PC-9 (cell line): Measurements from ENCODE around the gene SLC25A24. TPM values are rescaled to one million over a fixed set of nuclear protein-coding genes. Genes with fewer than 3 reads are reported as not detected.

Experiments used
- BruUV-seq: library from RNA; stranded (reverse); fragments of 400-500 nt; replicated peaks from 2 replicates; lab custom pipeline; 2021; lab: Mats Ljungman, UMichigan
- CTCF ChIA-PET: fragments of 300-600 bp; sonication (Branson Sonifier 250); formaldehyde crosslinking; loops from one replicate; lab custom pipeline; 2022; ENCODE audit warnings: antibody characterized with exemption; lab: Charles Lee
- POLR2A ChIA-PET: fragments of 300-600 bp; sonication (Branson Sonifier 250); formaldehyde crosslinking; loops from one replicate; lab custom pipeline; 2022; ENCODE audit warnings: antibody characterized with exemption; ENCODE audit not compliant: unreplicated experiment; lab: Charles Lee
- DNase-seq, 2 experiments: peaks; one replicate each; pipeline versions ENCODE4 v3.0.0 to v3.0.0-alpha.2; 2015 to 2022; ENCODE audit warnings: mixed read lengths in 1 of 2
- H2AFZ ChIP-seq: fragments of 200-600 bp; sonication (generic); 2 replicates; pipeline ENCODE4 v1.8.1; 2017; ENCODE audit warnings: antibody characterized with exemption
- H3F3A ChIP-seq: fragments of 200-600 bp; sonication (generic); 2 replicates; pipeline ENCODE4 v1.8.1; 2017; ENCODE audit warnings: antibody characterized with exemption, mild to moderate bottlenecking, low read depth; ENCODE audit not compliant: insufficient read depth
- H3K27ac ChIP-seq: fragments of 200-600 bp; sonication (generic); 2 replicates; pipeline ENCODE4 v1.6.1; 2016; ENCODE audit warnings: mixed run types
- H3K27me3 ChIP-seq: fragments of 200-600 bp; sonication (generic); 2 replicates; pipeline ENCODE4 v1.6.1; 2016; ENCODE audit warnings: low read depth, mixed run types; ENCODE audit not compliant: insufficient read depth
- H3K36me3 ChIP-seq: fragments of 200-600 bp; sonication (generic); 2 replicates; pipeline ENCODE4 v1.6.1; 2016; ENCODE audit warnings: low read depth, mixed run types
- H3K4me1 ChIP-seq: fragments of 200-600 bp; sonication (generic); replicated peaks from 2 replicates; pipeline ENCODE4 v1.6.1; 2016; ENCODE audit warnings: mixed run types; ENCODE audit not compliant: insufficient read depth
- H3K4me2 ChIP-seq: fragments of 200-600 bp; sonication (generic); 2 replicates; pipeline ENCODE4 v1.6.1; 2017; ENCODE audit warnings: mixed run types
- H3K4me3 ChIP-seq: fragments of 200-600 bp; sonication (generic); 2 replicates; pipeline ENCODE4 v1.6.1; 2016; ENCODE audit warnings: mixed run types
- H3K79me2 ChIP-seq: fragments of 200-600 bp; sonication (generic); 2 replicates; pipeline ENCODE4 v1.6.1; 2017; ENCODE audit warnings: low read depth, mixed run types
- H3K9me2 ChIP-seq: fragments of 200-600 bp; sonication (generic); 2 replicates; pipeline ENCODE4 v1.8.1; 2017; ENCODE audit warnings: mild to moderate bottlenecking; ENCODE audit not compliant: insufficient read depth
- H3K9me3 ChIP-seq: fragments of 200-600 bp; sonication (generic); 2 replicates; pipeline ENCODE4 v1.8.1; 2016; ENCODE audit warnings: low read depth; ENCODE audit not compliant: insufficient read depth
- H4K20me1 ChIP-seq: fragments of 200-600 bp; sonication (generic); 2 replicates; pipeline ENCODE4 v1.8.1; 2017; ENCODE audit not compliant: insufficient read depth
- EZH2 ChIP-seq: fragments of 200-600 bp; sonication (generic); IDR thresholded peaks from 2 replicates; pipeline ENCODE4 v1.8.0; 2017; ENCODE audit warnings: antibody characterized with exemption, low read depth
- intact Hi-C: fragments of 100-400 bp; cut with micrococcal nuclease; formaldehyde crosslinking; loops from one replicate; pipeline ENCODE4 v1.10.0; 2022; ENCODE audit not compliant: unreplicated experiment
- total RNA-seq: library from RNA; stranded (reverse); gene quantifications from 2 replicates; pipeline ENCODE4 v1.2.3, GENCODE V29; 2021
- TF ChIP-seq, protein P1 (sequence below): fragments of 200-600 bp; sonication (generic); conservative IDR thresholded peaks from 2 replicates; pipeline ENCODE4 v1.6.1; 2017; ENCODE audit warnings: mixed run types, antibody characterized with exemption, mild to moderate bottlenecking, moderate library complexity

Gene SLC25A24
- total RNA-seq, 1 experiment from 2014 or later = 60.5 TPM

- 0 out of 2 replicates have a peak, but pooled peaks cover 11% of the 10 kb centered on the region for H3K9me3 ChIP-seq
- H3K4me3 ChIP-seq = no peak overlapping the region
- H3F3A ChIP-seq = peaks cover 2% of the 10 kb centered on the region; the same call in 1 of the 2 replicates
- no peak overlapping the region for H3K27ac ChIP-seq
- H3K4me2 ChIP-seq = no peak overlapping the region
- BruUV-seq = no TSS peak
- H4K20me1 ChIP-seq = peaks cover 3% of the 10 kb centered on the region; the same call in 1 of the 2 replicates
- no peak for DNase-seq
- intact Hi-C loops = no loop called here
- peaks cover 97% of the 10 kb centered on the region for H3K79me2 ChIP-seq
- POLR2A ChIA-PET = no interaction called here
- peaks cover 12% of the 10 kb centered on the region for H3K4me1 ChIP-seq
- H3K36me3 ChIP-seq = peaks cover 66% of the 10 kb centered on the region
- H3K9me2 ChIP-seq = no peaks in the 10 kb centered on the region; the same call in 1 of the 2 replicates
- no peaks in the 10 kb centered on the region for H3K27me3 ChIP-seq
- H2AFZ ChIP-seq = no peak overlapping the region
- CTCF ChIA-PET = interaction anchor here (0.5 kb wide), 1 partner anchor 12 kb away, joined by 3 read pairs; no protein-coding TSS in a partner anchor
- TF ChIP-seq, protein P1, sequence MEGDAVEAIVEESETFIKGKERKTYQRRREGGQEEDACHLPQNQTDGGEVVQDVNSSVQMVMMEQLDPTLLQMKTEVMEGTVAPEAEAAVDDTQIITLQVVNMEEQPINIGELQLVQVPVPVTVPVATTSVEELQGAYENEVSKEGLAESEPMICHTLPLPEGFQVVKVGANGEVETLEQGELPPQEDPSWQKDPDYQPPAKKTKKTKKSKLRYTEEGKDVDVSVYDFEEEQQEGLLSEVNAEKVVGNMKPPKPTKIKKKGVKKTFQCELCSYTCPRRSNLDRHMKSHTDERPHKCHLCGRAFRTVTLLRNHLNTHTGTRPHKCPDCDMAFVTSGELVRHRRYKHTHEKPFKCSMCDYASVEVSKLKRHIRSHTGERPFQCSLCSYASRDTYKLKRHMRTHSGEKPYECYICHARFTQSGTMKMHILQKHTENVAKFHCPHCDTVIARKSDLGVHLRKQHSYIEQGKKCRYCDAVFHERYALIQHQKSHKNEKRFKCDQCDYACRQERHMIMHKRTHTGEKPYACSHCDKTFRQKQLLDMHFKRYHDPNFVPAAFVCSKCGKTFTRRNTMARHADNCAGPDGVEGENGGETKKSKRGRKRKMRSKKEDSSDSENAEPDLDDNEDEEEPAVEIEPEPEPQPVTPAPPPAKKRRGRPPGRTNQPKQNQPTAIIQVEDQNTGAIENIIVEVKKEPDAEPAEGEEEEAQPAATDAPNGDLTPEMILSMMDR = no peak
- no peak for TF ChIP-seq EZH2
Observed at GRCh38 chr1:108193333-108193732, 6.8 kb downstream of the SLC25A24 start.

DNA sequence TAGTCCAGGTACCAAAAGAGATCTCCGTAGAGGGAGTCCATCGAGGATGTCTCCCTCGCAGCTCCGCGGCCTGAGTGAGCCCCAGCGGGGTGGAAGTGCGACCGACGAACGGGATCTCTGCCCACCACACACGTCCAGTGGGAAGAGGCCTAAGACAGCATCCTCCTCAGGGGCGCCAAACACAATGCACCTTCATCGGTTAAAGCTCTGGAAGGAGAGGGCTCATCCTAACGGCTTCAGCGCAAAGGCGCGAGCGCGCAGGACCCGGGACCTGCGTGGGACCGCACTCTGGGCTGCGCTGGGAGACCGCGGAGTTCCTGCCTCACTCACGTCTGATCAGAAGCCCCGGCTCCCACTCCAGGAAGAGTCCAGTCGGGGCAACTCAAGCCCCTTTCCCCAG is 7.6 kb downstream of the SLC25A24 start:
- H3K36me3 ChIP-seq = peaks cover 60% of the 10 kb centered on the region
- H3K9me2 ChIP-seq = no peaks in the 10 kb centered on the region
- H2AFZ ChIP-seq = no peak overlapping the region
- 0 out of 2 replicates have a peak, but pooled peaks cover 11% of the 10 kb centered on the region for H3K9me3 ChIP-seq
- no peaks in the 10 kb centered on the region for H3K27me3 ChIP-seq
- ChIA-PET POLR2A (no interaction called here), CTCF (no interaction called here)
- DNase-seq = no peak
- no peak overlapping the region for H3K4me3 ChIP-seq
- H3K27ac ChIP-seq = no peak overlapping the region
- TF ChIP-seq, protein P1 = no peak
- no peak for TF ChIP-seq EZH2
- intact Hi-C loops = no loop called here
- H3K4me2 ChIP-seq = no peak overlapping the region
- no peaks in the 10 kb centered on the region for H4K20me1 ChIP-seq
- H3K4me1 ChIP-seq = peaks cover 5% of the 10 kb centered on the region; the same call in 1 of the 2 replicates
- no TSS peak for BruUV-seq
- peaks cover 95% of the 10 kb centered on the region for H3K79me2 ChIP-seq
- 0 out of 2 replicates have a peak, but pooled peaks cover 2% of the 10 kb centered on the region for H3F3A ChIP-seq

GRCh38 chr1:108190686-108191416 is 9.3 kb downstream of the SLC25A24 start:
- intact Hi-C loops = no loop called here
- Histone ChIP-seq H3K27ac (no peak overlapping the region), H3K36me3 (peaks cover 47% of the 10 kb centered on the region), H3K9me2 (no peaks in the 10 kb centered on the region), H3F3A (peaks cover 2% of the 10 kb centered on the region; the same call in 1 of the 2 replicates), H3K27me3 (no peaks in the 10 kb centered on the region), H3K9me3 (0 out of 2 replicates have a peak, but pooled peaks cover 11% of the 10 kb centered on the region), H4K20me1 (no peaks in the 10 kb centered on the region), H3K79me2 (peaks cover 95% of the 10 kb centered on the region), H3K4me1 (no peaks in the 10 kb centered on the region), H2AFZ (no peak overlapping the region), H3K4me2 (no peak overlapping the region), H3K4me3 (no peak overlapping the region)
- TF ChIP-seq, protein P1 = no peak
- TF ChIP-seq EZH2 = no peak
- BruUV-seq = no TSS peak
- no peak for DNase-seq
- ChIA-PET POLR2A (no interaction called here), CTCF (no interaction called here)
